ENCODE data around the gene INPP5K. TPM values are rescaled to one million over a fixed set of nuclear protein-coding genes. Genes with fewer than 3 reads are reported as not detected.

Gene INPP5K
- total RNA-seq, 5 donors from 2014 or later (not counting 1 experiment from before 2014, with no cell fraction given): 91.1 to 184 (median 97.0) TPM

GRCh38 chr17:1467898-1468492 is 48.4 kb downstream of the INPP5K start:
- Histone ChIP-seq H3K9me3 (no peaks in the 10 kb centered on the region), H3K4me3 (ENCODE audit: control insufficient read depth in 1 of 2, extremely low read depth in 1 of 2, low read length in 1 of 2) (no peak overlapping the region), H3K36me3 (ENCODE audit: control insufficient read depth in 2 of 2, extremely low read depth in 1 of 2, insufficient read depth in 1 of 2, low read length in 1 of 2) (no peaks in the 10 kb centered on the region), H3K27ac (ENCODE audit: low read length) (no peak overlapping the region), H3K27me3 (replicated peaks in 1 of 2; ENCODE audit: control insufficient read depth in 2 of 2, extremely low read depth in 1 of 2, insufficient read depth in 2 of 2, low read length in 1 of 2) (peaks cover 0 to 3% of the 10 kb centered on the region in 2 experiments), H3K4me1 (ENCODE audit: control insufficient read depth in 1 of 2, extremely low read depth in 1 of 2, insufficient read depth in 2 of 2, low read length in 2 of 2) (peaks cover 4 to 11% of the 10 kb centered on the region in 2 experiments)
- POLR2A ChIA-PET: no interaction called here
- CTCF ChIA-PET: no interaction called here
- Mint-ChIP-seq H3K4me1 (peaks cover 10 to 14% (median 14%) of the 10 kb centered on the region in 3 donors), H3K4me3 (no peak overlapping the region), H3K27me3 (no peaks in the 10 kb centered on the region), H3K36me3 (peaks cover 18% of the 10 kb centered on the region), H3K27ac (no peak overlapping the region), H3K9me3 (no peaks in the 10 kb centered on the region)
- DNase-seq (no peak), ATAC-seq (replicated peaks in 1 of 4) (no peak)
- WGBS (ENCODE audit: insufficient coverage): 98% methylated on average over 20 of the region's 21 CpGs

GRCh38 chr17:1467258-1467657 is 49.2 kb downstream of the INPP5K start:
- WGBS (ENCODE audit: insufficient coverage): 99% methylated on average over 10 of the region's 16 CpGs
- peaks cover 18% of the 10 kb centered on the region for H3K36me3 Mint-ChIP-seq
- DNase-seq (no peak), ATAC-seq (replicated peaks in 1 of 4) (no peak)
- Histone ChIP-seq H3K36me3 (ENCODE audit: control insufficient read depth in 2 of 2, extremely low read depth in 1 of 2, insufficient read depth in 1 of 2, low read length in 1 of 2) (no peaks in the 10 kb centered on the region), H3K27ac (ENCODE audit: low read length) (no peak overlapping the region), H3K4me3 (ENCODE audit: control insufficient read depth in 1 of 2, extremely low read depth in 1 of 2, low read length in 1 of 2) (no peak overlapping the region), H3K27me3 (replicated peaks in 1 of 2; ENCODE audit: control insufficient read depth in 2 of 2, extremely low read depth in 1 of 2, insufficient read depth in 2 of 2, low read length in 1 of 2) (peaks cover 0 to 3% of the 10 kb centered on the region in 2 experiments), H3K9me3 (no peaks in the 10 kb centered on the region), H3K4me1 (ENCODE audit: control insufficient read depth in 1 of 2, extremely low read depth in 1 of 2, insufficient read depth in 2 of 2, low read length in 2 of 2) (peaks cover 11 to 16% of the 10 kb centered on the region in 2 experiments)
- H3K4me3 Mint-ChIP-seq: no peak overlapping the region
- H3K27me3 Mint-ChIP-seq: no peaks in the 10 kb centered on the region
- CTCF ChIA-PET: no interaction called here
- H3K4me1 Mint-ChIP-seq: peaks cover 14 to 17% (median 15%) of the 10 kb centered on the region in 3 donors
- no peak overlapping the region for H3K27ac Mint-ChIP-seq
- H3K9me3 Mint-ChIP-seq: no peaks in the 10 kb centered on the region
- POLR2A ChIA-PET: no interaction called here

GRCh38 chr17:1464186-1464585 is 52.2 kb downstream of the INPP5K start:
- Mint-ChIP-seq H3K36me3 (peaks cover 14% of the 10 kb centered on the region), H3K4me1 (peaks cover 30 to 38% (median 35%) of the 10 kb centered on the region in 3 donors), H3K27ac (peak overlapping the region in 1 of 2 donors; percentile 45), H3K9me3 (no peaks in the 10 kb centered on the region), H3K27me3 (no peaks in the 10 kb centered on the region), H3K4me3 (no peak overlapping the region)
- no peak for DNase-seq
- peaks cover 15 to 41% of the 10 kb centered on the region in 2 experiments for H3K4me1 ChIP-seq (ENCODE audit: control insufficient read depth in 1 of 2, extremely low read depth in 1 of 2, insufficient read depth in 2 of 2, low read length in 2 of 2)
- POLR2A ChIA-PET: no interaction called here
- CTCF ChIA-PET: no interaction called here
- WGBS (ENCODE audit: insufficient coverage): 95% methylated on average over 7 of the region's 8 CpGs
- H3K27ac ChIP-seq (ENCODE audit: low read length): no peak overlapping the region
- H3K36me3 ChIP-seq (ENCODE audit: control insufficient read depth in 2 of 2, extremely low read depth in 1 of 2, insufficient read depth in 1 of 2, low read length in 1 of 2): no peaks in the 10 kb centered on the region
- H3K27me3 ChIP-seq (replicated peaks in 1 of 2; ENCODE audit: control insufficient read depth in 2 of 2, extremely low read depth in 1 of 2, insufficient read depth in 2 of 2, low read length in 1 of 2): peaks cover 0 to 10% of the 10 kb centered on the region in 2 experiments
- H3K9me3 ChIP-seq: no peaks in the 10 kb centered on the region
- ATAC-seq (replicated peaks in 1 of 4): no peak
- no peak overlapping the region for H3K4me3 ChIP-seq (ENCODE audit: control insufficient read depth in 1 of 2, extremely low read depth in 1 of 2, low read length in 1 of 2)

- H3K36me3 ChIP-seq (ENCODE audit: control insufficient read depth in 2 of 2, extremely low read depth in 1 of 2, insufficient read depth in 1 of 2, low read length in 1 of 2): no peaks in the 10 kb centered on the region
- ChIA-PET POLR2A (interaction anchor here in 1 of 2 donors (0.6 kb wide), 1 partner anchor 60 kb away, joined by 5 read pairs; no protein-coding TSS in a partner anchor), CTCF (interaction anchor here in 1 of 2 donors (0.6 to 1.5 kb wide), 3 partner anchors 97 to 627 kb away, joined by 3 to 6 read pairs (median 3); no protein-coding TSS in a partner anchor)
- H3K4me3 ChIP-seq (ENCODE audit: control insufficient read depth in 1 of 2, extremely low read depth in 1 of 2, low read length in 1 of 2): no peak overlapping the region
- Mint-ChIP-seq H3K36me3 (no peaks in the 10 kb centered on the region), H3K9me3 (no peaks in the 10 kb centered on the region), H3K4me3 (peak overlapping the region; percentile 55 to 85 (median 61)), H3K27me3 (no peaks in the 10 kb centered on the region), H3K4me1 (peaks cover 30 to 40% (median 35%) of the 10 kb centered on the region in 3 donors), H3K27ac (peak overlapping the region; percentile 79 to 89)
- 57% methylated on average over 14 of the region's 33 CpGs for WGBS (ENCODE audit: insufficient coverage)
- peaks cover 15 to 41% of the 10 kb centered on the region in 2 experiments for H3K4me1 ChIP-seq (ENCODE audit: control insufficient read depth in 1 of 2, extremely low read depth in 1 of 2, insufficient read depth in 2 of 2, low read length in 2 of 2)
- no peak overlapping the region for H3K27ac ChIP-seq (ENCODE audit: low read length)
- no peak for DNase-seq
- H3K27me3 ChIP-seq (replicated peaks in 1 of 2; ENCODE audit: control insufficient read depth in 2 of 2, extremely low read depth in 1 of 2, insufficient read depth in 2 of 2, low read length in 1 of 2): peaks cover 0 to 16% of the 10 kb centered on the region in 2 experiments
- ATAC-seq (replicated peaks in 1 of 4): no peak
- H3K9me3 ChIP-seq: no peaks in the 10 kb centered on the region
Measured at GRCh38 chr17:1462164-1463112, 54.0 kb downstream of the INPP5K start.

- Mint-ChIP-seq H3K27ac (no peak overlapping the region), H3K27me3 (no peaks in the 10 kb centered on the region), H3K4me1 (peaks cover 37 to 44% (median 40%) of the 10 kb centered on the region in 3 donors), H3K36me3 (no peaks in the 10 kb centered on the region), H3K4me3 (peak overlapping the region in 1 of 3 donors; percentile 85), H3K9me3 (no peaks in the 10 kb centered on the region)
- no peak overlapping the region for H3K27ac ChIP-seq (ENCODE audit: low read length)
- DNase-seq (no peak), ATAC-seq (replicated peaks in 1 of 4) (no peak)
- ChIA-PET CTCF (no interaction called here), POLR2A (no interaction called here)
- H3K9me3 ChIP-seq: no peaks in the 10 kb centered on the region
- peaks cover 15 to 48% of the 10 kb centered on the region in 2 experiments for H3K4me1 ChIP-seq (ENCODE audit: control insufficient read depth in 1 of 2, extremely low read depth in 1 of 2, insufficient read depth in 2 of 2, low read length in 2 of 2)
- 74% methylated on average over 14 of the region's 18 CpGs for WGBS (ENCODE audit: insufficient coverage)
- H3K36me3 ChIP-seq (ENCODE audit: control insufficient read depth in 2 of 2, extremely low read depth in 1 of 2, insufficient read depth in 1 of 2, low read length in 1 of 2): no peaks in the 10 kb centered on the region
- peaks cover 0 to 21% of the 10 kb centered on the region in 2 experiments for H3K27me3 ChIP-seq (replicated peaks in 1 of 2; ENCODE audit: control insufficient read depth in 2 of 2, extremely low read depth in 1 of 2, insufficient read depth in 2 of 2, low read length in 1 of 2)
- H3K4me3 ChIP-seq (ENCODE audit: control insufficient read depth in 1 of 2, extremely low read depth in 1 of 2, low read length in 1 of 2): no peak overlapping the region
Measured at GRCh38 chr17:1461198-1461944, 55.0 kb downstream of the INPP5K start.

GRCh38 chr17:1460233-1460632 is 56.2 kb downstream of the INPP5K start:
- Mint-ChIP-seq H3K4me1 (peaks cover 40 to 46% (median 42%) of the 10 kb centered on the region in 3 donors), H3K9me3 (no peaks in the 10 kb centered on the region)
- H3K4me1 ChIP-seq (ENCODE audit: control insufficient read depth in 1 of 2, extremely low read depth in 1 of 2, insufficient read depth in 2 of 2, low read length in 2 of 2): peaks cover 15 to 52% of the 10 kb centered on the region in 2 experiments

More at GRCh38 chr17:1460233-1460632, 56.2 kb downstream of the INPP5K start:
- no peaks in the 10 kb centered on the region for H3K27me3 Mint-ChIP-seq
- no peak overlapping the region for H3K27ac ChIP-seq (ENCODE audit: low read length)
- no peaks in the 10 kb centered on the region for H3K9me3 ChIP-seq
- no peak for ATAC-seq (replicated peaks in 1 of 4)
- no peak for DNase-seq
- H3K36me3 ChIP-seq (ENCODE audit: control insufficient read depth in 2 of 2, extremely low read depth in 1 of 2, insufficient read depth in 1 of 2, low read length in 1 of 2): no peaks in the 10 kb centered on the region
- H3K27ac Mint-ChIP-seq: no peak overlapping the region
- POLR2A ChIA-PET: no interaction called here
- no peaks in the 10 kb centered on the region for H3K36me3 Mint-ChIP-seq
- no peak overlapping the region for H3K4me3 ChIP-seq (ENCODE audit: control insufficient read depth in 1 of 2, extremely low read depth in 1 of 2, low read length in 1 of 2)
- WGBS (ENCODE audit: insufficient coverage): 48% methylated on average over 6 of the region's 6 CpGs
- CTCF ChIA-PET: interaction anchor here (0.6 to 0.8 kb wide), 4 partner anchors 95 to 200 kb away, joined by 3 to 4 read pairs (median 4); no protein-coding TSS in a partner anchor
- H3K27me3 ChIP-seq (replicated peaks in 1 of 2; ENCODE audit: control insufficient read depth in 2 of 2, extremely low read depth in 1 of 2, insufficient read depth in 2 of 2, low read length in 1 of 2): peaks cover 0 to 21% of the 10 kb centered on the region in 2 experiments
- H3K4me3 Mint-ChIP-seq: no peak overlapping the region
